ENCODE data around the gene DSCAM.
"Not testable (repeated sequence)": the region's sequence is repeated elsewhere in the genome, so short reads cannot be mapped to it uniquely, and the experiment has no call there.

Gene DSCAM

GRCh38 chr21:40187946-40188654 lies 658.9 kb downstream of the DSCAM start:
- DNase-seq, result no peak

DNA sequence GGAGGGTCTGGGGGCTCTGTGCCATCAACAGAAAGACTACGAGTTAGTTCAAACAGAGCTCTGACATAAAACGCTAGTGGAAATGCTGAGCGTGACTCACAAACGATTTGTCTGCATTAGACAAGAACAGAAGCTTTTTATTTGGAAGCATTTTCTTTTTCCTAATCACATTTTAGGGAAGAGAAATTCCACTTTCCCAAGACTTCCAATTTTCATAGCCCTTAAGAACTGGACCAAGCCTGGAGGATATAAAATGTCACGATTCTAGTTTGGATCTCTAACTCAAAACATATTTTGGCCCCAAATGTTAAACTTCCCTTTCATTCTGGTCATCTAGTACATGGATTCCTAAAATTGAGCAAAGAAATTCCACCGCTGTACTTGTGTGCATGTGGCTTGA lies 659.7 kb downstream of the DSCAM start:
- no peak for DNase-seq

DNA sequence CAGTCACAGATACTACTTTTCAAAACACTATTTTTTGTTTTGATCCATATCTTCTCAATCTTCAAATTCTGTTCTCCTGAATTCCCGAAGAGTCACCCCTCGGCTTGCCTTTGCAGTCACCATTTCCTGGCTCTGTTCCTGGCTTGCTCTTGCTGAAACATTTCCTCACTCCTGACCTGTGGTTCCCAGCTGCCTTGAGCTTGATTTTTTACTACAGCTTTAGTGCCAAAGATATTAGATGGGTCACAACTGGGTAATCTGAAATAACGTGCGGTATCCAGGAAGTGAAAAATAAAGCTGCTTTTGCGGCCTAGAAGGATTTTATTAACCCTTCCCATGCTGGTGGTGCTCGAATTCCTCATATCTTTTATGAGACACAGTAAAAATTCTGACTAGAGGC lies 660.9 kb downstream of the DSCAM start:
- DNase-seq, result no peak

DNA sequence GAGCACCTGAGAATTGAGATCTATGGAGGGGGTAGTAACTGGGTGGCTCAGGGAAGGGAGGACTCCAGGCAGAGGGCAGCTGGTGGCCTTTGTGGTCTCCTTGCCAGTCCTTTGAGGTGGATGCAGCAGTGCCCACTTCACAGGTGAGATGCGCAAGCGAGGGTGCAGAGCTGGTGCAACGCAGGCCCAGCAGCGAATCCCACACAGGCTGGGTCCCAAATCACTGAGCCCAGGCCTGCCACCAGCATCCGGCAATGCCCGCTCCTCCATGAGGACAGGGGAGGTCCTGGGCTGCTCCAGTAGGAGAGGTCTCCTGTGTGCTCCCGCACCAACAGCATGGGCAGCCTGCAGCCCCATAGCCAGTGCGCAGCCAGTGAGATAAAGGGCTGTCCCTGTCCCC lies 661.8 kb downstream of the DSCAM start:
- DNase-seq, result no peak

DNA sequence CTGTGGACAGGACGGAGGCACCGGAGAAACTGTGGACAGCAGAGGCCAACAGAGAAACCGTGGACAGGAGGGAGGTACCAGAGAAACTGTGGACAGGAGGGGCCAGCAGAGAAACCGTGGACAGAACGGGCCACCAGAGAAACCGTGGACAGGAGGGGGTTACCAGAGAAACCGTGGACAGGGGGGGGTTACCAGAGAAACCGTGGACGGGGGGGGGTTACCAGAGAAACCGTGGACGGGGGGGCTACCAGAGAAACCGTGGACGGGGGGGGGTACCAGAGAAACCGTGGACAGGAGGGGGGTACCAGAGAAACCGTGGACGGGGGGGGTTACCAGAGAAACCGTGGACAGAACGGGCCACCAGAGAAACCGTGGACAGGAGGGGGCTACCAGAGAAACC lies 664.5 kb downstream of the DSCAM start:
- DNase-seq, result not testable (repeated sequence)

DNA sequence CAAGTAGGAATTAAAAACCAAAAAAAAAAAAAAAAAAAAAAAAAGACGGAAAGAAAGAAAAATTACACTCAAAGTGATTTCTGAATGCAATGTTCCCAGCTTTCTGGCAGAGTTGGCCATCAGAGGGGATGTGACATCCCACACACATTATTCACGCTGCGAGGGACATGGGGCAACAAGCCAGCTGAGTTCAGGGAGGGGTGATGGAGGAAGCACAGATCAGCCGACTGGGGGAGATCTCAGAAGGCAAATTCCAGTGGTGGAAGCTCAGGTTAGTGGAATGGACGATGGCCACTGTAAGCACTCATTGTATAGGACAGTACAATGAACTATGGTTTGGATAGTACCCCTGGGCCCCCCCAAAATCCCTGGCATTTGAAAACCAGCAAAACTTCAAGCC lies 667.8 kb downstream of the DSCAM start:
- DNase-seq, result peak in 1 of 58 donors; percentile 22

- no peak for DNase-seq
These were observed 668.2 kb downstream of the DSCAM start for GRCh38 chr21:40178726-40179125.

- DNase-seq, result no peak
These were observed 669.0 kb downstream of the DSCAM start for GRCh38 chr21:40177979-40178378.

GRCh38 chr21:40176724-40177123 lies 670.2 kb downstream of the DSCAM start:
- peak in 5 of 58 donors; percentile 3 to 39 (median 14) for DNase-seq

- DNase-seq, result no peak
These were observed 673.1 kb downstream of the DSCAM start for GRCh38 chr21:40173816-40174215.

DNA sequence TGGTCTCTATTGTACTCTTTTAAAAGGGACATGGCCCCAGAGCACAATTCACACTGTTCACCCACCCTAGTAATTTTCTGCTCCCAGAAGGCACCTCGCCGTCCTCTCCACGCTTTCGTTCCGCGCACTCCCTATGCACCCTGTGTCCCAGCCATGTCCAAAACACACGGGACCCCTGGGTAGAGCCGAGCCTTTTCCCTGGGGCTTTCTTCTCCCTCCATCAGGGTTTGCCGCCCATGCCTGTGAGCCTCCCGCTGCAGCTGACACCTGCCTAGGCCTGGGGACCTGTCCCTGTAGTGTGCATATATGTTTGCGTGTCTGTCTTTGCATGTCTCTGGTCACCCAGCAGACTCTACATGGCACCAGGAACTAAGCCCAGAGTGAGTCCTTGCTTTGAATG lies 677.0 kb downstream of the DSCAM start:
- no peak for DNase-seq

GRCh38 chr21:40166291-40166843 lies 680.6 kb downstream of the DSCAM start:
- no peak for DNase-seq

DNA sequence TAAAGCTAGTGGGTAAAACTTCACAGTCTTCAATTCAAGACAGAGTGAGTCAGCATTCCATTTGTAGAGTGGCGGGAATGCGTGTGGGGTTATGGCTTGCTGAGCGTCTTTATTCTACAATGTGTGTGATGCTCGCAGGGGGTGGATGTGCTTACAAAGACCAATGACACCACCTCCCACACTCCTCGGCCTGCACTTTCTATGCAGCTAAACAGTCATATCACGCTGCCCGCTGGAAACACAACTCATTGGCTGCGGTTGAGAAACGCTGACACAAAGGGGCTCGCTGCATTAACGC lies 681.2 kb downstream of the DSCAM start:
- DNase-seq, result no peak

- no peak for DNase-seq
These were observed 681.8 kb downstream of the DSCAM start for GRCh38 chr21:40164905-40165772.

DNA sequence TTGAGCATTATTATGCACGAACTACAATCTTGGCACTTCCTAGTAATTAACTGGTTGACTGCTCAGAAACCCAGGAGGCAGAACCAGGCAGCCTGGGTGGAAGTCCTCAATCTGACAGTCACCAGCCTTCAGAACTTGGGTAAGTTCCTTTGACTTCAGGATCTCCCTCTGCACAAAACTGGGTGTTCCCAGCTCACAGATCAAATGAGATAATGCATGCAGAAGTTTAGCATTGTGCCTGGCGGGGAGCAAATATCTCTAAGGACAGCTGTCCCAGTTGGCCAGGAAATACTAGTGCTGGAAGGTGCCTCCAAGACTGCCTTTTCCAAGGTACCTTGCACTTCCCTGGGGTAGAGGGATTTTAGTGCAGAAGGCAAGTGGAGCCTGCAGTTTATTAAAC lies 684.9 kb downstream of the DSCAM start:
- no peak for DNase-seq

DNA sequence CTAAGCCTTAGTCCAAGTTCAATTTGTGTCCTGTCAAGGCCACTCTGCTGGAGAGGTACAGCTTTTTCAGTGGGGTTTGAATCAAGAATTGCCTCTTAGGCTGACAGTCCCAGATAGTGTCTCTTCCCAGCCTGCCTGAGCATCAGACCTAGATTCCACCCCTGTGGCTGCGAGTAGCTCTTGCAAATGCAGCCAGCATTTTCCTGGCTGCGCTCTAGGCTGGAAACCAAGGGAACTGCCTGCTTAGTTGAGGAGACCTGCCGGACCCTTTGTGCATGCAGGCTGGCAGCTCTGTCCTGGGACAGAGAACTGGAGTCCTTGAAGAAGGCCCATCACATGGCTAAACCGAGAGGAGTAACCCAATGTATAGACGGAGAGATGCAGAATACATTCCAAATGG lies 686.0 kb downstream of the DSCAM start:
- DNase-seq, result peak in 1 of 58 donors; percentile 15

- DNase-seq, result no peak
These were observed 688.6 kb downstream of the DSCAM start for GRCh38 chr21:40158366-40158765.

- DNase-seq, result no peak
These were observed 691.4 kb downstream of the DSCAM start for GRCh38 chr21:40155563-40155962.

DNA sequence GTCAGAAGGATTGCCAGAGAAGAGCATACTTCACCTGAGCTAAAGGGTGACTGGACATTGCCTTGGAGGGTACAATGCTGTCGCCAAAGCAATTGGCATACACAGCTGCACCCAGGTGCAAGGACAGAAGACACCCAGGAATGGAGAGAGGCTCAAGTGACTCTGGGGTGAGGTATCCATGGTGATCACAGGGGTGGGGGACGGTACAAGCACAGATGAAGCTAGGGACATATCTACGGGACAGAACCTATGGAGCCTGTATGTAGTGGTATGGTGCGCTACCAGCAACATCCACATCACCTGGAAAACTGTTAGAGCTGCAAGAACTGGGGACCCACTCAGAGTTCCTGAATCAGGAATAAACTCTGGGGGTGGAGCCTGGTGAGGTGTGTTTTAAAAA lies 693.6 kb downstream of the DSCAM start:
- DNase-seq, result no peak

DNA sequence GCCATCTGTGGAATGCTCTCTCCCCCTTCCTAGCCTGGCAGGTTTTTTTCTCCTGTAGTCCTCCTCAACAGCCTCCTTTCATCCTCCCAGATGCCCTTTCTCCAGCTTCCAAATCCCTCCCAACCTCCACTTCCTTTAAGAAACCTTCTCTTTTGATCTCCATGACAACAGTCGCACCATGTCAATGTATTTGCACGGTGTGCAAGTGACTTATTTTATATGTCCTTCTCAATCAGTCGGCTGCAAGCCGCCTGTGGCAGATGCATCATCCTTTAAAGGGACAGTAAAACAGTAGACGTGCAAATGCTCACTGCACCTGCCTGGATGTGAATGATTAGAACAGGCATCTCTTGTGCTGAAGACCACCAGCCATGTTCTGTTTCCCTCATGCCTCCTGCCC lies 694.5 kb downstream of the DSCAM start:
- DNase-seq, result no peak

DNA sequence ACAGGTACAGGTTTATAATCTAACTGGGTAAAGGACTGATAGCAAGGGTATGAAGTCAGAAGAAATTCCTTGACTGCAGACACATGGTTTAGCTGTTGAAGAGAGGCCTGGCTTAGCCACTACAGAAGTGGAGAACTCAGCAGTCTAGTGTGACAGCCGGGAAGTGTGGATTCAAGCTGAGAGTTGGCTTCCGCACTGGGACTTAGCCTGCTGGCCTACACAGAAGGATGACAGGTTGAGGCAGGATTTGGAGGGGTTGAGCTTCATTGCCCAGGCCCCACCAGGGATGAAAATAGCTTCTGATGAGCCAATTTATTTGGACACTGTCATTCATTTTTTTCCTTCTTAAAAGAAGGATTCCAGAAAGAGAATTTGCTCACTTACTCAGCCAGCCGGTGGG lies 695.3 kb downstream of the DSCAM start:
- no peak for DNase-seq

GRCh38 chr21:40146216-40146837 lies 700.6 kb downstream of the DSCAM start:
- no peak for DNase-seq

Data from anterior cingulate cortex (tissue), 58 donors.